Tibial artery (tissue), 4 donors: ENCODE results near the gene DRD1.

Experiments
- DNase-seq, 2 donors: peaks; one replicate each; pipeline ENCODE4 v3.0.0-alpha.2; 2019
- H3K27ac ChIP-seq, 2 donors: fragments of 200-600 bp; sonication (generic) in 1 of 2; 1 replicate in 1 of 2; 2 replicates in 1 of 2; pipeline ENCODE4 v1.5.1; 2018 to 2019; ENCODE audit warnings: mild to moderate bottlenecking in 1 of 2
- H3K27me3 ChIP-seq, 2 donors: fragments of 200-600 bp; sonication (generic) in 1 of 2; one replicate each; pipeline versions ENCODE4 v1.5.1 to v1.6.0; 2016 to 2019
- H3K36me3 ChIP-seq, 3 donors: fragments of 200-600 bp; sonication (generic) in 2 of 3; one replicate each; pipeline ENCODE4 v1.5.1; 2016 to 2019; ENCODE audit warnings: mild to moderate bottlenecking in 2 of 3
- H3K4me1 ChIP-seq, 4 donors: fragments of 200-600 bp; sonication (generic) in 2 of 4; 1 replicate in 3 of 4; 2 replicates in 1 of 4; pipeline ENCODE4 v1.5.1; 2016 to 2019
- H3K4me3 ChIP-seq, 2 donors: fragments of 200-600 bp; sonication (generic) in 1 of 2; 1 replicate in 1 of 2; 2 replicates in 1 of 2; pipeline ENCODE4 v1.5.1; 2018 to 2019; ENCODE audit warnings: mild to moderate bottlenecking in 2 of 2
- H3K9me3 ChIP-seq, 3 donors: fragments of 200-600 bp; sonication (generic) in 1 of 3; one replicate each; pipeline ENCODE4 v1.5.1; 2016 to 2019
- intact Hi-C: fragments of 100-400 bp; cut with DNase I; formaldehyde crosslinking; loops from one replicate; pipeline ENCODE4 v1.15.0; 2023; ENCODE audit warnings: low total_unique reads
- TF ChIP-seq, protein P1 (sequence below), 2 experiments: fragments of 200-600 bp in 1 of 2; fragments of 450-650 bp in 1 of 2; IDR thresholded peaks; one replicate each; pipeline ENCODE4 v1.5.1; 2017 to 2019; ENCODE audit warnings: antibody characterized with exemption in 2 of 2, mild to moderate bottlenecking in 1 of 2, moderate library complexity in 1 of 2

The DRD1 gene

DNA sequence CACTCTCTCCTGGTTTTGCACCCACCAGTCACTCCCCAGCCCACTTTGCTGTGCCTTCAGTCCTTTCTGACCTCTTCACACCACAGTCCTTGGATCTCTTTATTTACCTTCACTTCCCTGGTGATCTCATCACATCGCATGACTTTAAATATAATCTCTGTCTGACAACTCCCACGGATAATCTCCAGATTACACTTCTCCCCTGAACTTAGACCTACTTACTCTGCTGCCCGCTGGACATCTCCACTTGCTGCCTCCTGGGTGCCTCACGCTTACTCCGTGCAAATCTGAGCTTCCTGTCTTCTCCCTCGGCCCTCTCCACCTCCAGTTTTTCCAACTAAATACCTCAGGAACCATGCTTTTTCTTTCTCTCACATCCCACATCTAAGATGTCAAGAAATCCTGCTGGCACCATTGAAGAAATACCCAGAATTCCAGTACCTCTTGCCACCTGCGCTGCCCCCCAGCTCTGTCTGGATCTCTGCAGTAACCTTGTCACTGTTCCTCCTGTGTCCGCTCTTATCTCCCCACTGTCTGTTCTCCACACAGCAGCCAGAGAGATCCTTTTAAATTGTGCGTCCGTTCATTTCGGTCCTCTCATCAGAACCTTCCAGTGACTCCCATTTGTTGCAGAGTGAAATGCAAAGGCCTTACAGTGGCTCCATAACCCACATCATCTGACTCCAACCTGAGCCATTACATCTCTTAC lies 43.7 kb upstream of the DRD1 start:
- Histone ChIP-seq H3K4me1 (no peaks in the 10 kb centered on the region), H3K36me3 (peaks cover 8 to 26% (median 26%) of the 10 kb centered on the region in 3 donors), H3K27me3 (no peaks in the 10 kb centered on the region), H3K9me3 (no peaks in the 10 kb centered on the region), H3K4me3 (no peak overlapping the region), H3K27ac (no peak overlapping the region)
- intact Hi-C loops = no loop called here
- TF ChIP-seq, protein P1, sequence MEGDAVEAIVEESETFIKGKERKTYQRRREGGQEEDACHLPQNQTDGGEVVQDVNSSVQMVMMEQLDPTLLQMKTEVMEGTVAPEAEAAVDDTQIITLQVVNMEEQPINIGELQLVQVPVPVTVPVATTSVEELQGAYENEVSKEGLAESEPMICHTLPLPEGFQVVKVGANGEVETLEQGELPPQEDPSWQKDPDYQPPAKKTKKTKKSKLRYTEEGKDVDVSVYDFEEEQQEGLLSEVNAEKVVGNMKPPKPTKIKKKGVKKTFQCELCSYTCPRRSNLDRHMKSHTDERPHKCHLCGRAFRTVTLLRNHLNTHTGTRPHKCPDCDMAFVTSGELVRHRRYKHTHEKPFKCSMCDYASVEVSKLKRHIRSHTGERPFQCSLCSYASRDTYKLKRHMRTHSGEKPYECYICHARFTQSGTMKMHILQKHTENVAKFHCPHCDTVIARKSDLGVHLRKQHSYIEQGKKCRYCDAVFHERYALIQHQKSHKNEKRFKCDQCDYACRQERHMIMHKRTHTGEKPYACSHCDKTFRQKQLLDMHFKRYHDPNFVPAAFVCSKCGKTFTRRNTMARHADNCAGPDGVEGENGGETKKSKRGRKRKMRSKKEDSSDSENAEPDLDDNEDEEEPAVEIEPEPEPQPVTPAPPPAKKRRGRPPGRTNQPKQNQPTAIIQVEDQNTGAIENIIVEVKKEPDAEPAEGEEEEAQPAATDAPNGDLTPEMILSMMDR (IDR thresholded peaks at IDR 0.05) = no peak
- DNase-seq = no peak

DNA sequence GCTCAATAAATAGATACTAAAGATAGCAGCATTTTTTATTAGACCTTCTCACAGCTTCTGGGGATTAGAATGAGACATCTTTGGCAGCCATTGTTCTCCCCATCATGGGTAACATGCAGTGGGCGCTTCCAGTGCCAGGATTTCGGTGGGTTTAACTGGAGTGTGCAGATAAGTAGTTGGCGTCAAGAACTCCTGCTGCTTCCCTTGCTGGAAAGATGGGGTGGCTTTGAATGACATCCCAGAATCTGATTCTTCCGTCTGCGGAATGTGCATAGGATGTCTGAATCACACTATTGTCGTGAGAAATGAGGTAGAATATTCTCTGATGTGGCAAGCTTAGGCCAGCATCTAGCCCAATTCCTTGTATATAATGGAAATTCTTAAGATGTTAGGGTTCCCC lies 41.6 kb upstream of the DRD1 start:
- Histone ChIP-seq H3K9me3 (no peaks in the 10 kb centered on the region), H3K27me3 (no peaks in the 10 kb centered on the region), H3K4me3 (no peak overlapping the region), H3K4me1 (peaks cover 0 to 9% (median under 1%) of the 10 kb centered on the region in 4 donors), H3K36me3 (peaks cover 5 to 18% (median 14%) of the 10 kb centered on the region in 3 donors), H3K27ac (no peak overlapping the region)
- intact Hi-C loops = no loop called here
- no peak for DNase-seq
- TF ChIP-seq, protein P1 (IDR thresholded peaks at IDR 0.05) = no peak

DNA sequence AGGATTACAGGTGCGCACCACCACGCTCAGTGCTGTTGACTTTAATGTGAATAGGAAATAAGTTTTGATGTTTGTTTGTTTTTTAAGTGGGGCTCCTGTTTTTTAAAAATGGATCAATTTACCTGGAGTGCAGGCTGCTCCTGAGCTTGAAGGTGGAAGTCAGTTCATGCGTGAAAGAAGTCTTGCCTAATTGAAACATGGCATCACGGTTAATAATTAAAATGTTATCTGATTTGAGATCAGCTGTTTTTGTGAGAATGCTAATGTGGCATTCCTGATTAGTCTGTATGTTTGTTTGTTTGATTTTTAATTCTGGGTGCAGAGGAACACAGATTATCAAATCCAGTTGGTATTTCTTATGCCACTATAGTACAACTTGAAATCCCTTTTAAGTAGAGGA lies 40.8 kb upstream of the DRD1 start:
- H3K4me1 ChIP-seq = peaks cover 0 to 17% (median 4%) of the 10 kb centered on the region in 4 donors
- TF ChIP-seq, protein P1 (IDR thresholded peaks at IDR 0.05) = no peak
- H3K9me3 ChIP-seq = no peaks in the 10 kb centered on the region
- DNase-seq = no peak
- H3K27me3 ChIP-seq = no peaks in the 10 kb centered on the region
- peaks cover 5 to 18% (median 14%) of the 10 kb centered on the region in 3 donors for H3K36me3 ChIP-seq
- intact Hi-C loops = no loop called here
- no peak overlapping the region for H3K27ac ChIP-seq
- H3K4me3 ChIP-seq = no peak overlapping the region

DNA sequence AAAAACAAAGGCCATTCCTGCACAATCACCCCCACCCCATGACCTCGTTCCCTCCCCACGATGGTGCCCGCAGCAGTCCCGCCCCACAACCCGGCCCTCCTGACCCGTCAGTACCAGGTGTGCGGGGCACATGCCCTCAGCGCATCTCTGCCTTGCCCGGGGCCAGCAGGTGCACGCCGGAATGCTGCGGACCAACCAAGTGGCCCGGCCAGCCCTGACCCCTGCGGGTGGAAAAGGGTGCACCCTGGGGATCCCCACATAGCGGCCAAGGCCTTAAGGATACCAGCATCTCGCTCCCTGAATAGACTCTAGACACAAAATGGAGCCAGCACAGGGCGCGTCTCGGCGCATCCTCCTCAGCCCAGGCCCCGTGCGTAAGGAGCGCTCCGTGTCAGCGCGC lies 40.3 kb upstream of the DRD1 start:
- no peaks in the 10 kb centered on the region for H3K27me3 ChIP-seq
- peaks cover 5 to 18% (median 14%) of the 10 kb centered on the region in 3 donors for H3K36me3 ChIP-seq
- intact Hi-C loops = no loop called here
- no peak for DNase-seq
- H3K4me1 ChIP-seq = peaks cover 0 to 22% (median 9%) of the 10 kb centered on the region in 4 donors
- no peaks in the 10 kb centered on the region for H3K9me3 ChIP-seq
- H3K4me3 ChIP-seq = no peak overlapping the region
- H3K27ac ChIP-seq = no peak overlapping the region
- TF ChIP-seq, protein P1 (IDR thresholded peaks at IDR 0.05) = no peak

DNA sequence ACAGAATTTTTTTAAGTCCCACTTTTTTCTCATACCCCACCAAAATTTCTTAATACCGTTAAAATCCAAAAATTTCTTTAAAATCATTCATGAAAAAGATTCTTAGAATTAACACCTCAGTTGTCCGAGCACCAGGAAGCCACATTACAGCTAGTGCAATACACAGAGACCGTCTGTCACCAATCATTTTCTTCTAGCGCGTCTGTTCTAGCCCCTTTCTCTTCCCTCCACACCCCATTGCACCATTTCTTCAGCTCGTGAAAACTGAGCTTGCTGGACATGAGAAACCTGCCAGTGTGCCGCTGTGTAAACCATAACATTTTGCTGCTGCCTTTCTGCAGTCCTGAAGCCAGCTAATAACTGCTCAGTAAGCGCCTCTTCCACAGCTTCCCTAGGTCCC lies 39.4 kb upstream of the DRD1 start:
- intact Hi-C loops = no loop called here
- Histone ChIP-seq H3K27me3 (no peaks in the 10 kb centered on the region), H3K36me3 (peaks cover 5 to 14% (median 12%) of the 10 kb centered on the region in 3 donors), H3K4me1 (peaks cover 0 to 26% (median 11%) of the 10 kb centered on the region in 4 donors), H3K9me3 (no peaks in the 10 kb centered on the region), H3K27ac (no peak overlapping the region), H3K4me3 (no peak overlapping the region)
- DNase-seq = no peak
- TF ChIP-seq, protein P1 (IDR thresholded peaks at IDR 0.05) = no peak
